H9 (cell line): Measurements from ENCODE around the gene F12. TPM values are rescaled to one million over a fixed set of nuclear protein-coding genes. Genes with fewer than 3 reads are reported as not detected.

ENCODE experiments used
- DNase-seq: peaks from one replicate; pipeline ENCODE4 v3.0.0-alpha.2; 2017
- H2AFZ ChIP-seq: one replicate; pipeline ENCODE4 v1.6.1; 2013; ENCODE audit warnings: mild to moderate bottlenecking, low read length, control low read depth, moderate library complexity
- H2AK5ac ChIP-seq: 2 replicates; pipeline ENCODE4 v1.6.1; 2013; ENCODE audit warnings: low read length, control low read depth, mixed read lengths; ENCODE audit not compliant: insufficient read length
- H2BK120ac ChIP-seq: one replicate; pipeline ENCODE4 v1.6.1; 2013; ENCODE audit warnings: low read depth, mild to moderate bottlenecking, low read length, control low read depth, inconsistent platforms; ENCODE audit not compliant: poor library complexity, severe bottlenecking
- H2BK12ac ChIP-seq: 2 replicates; pipeline ENCODE4 v1.6.1; 2013; ENCODE audit warnings: low read length, control low read depth, mixed read lengths, low read depth; ENCODE audit not compliant: insufficient read length
- H2BK15ac ChIP-seq: 2 replicates; pipeline ENCODE4 v1.6.1; 2013; ENCODE audit warnings: low read depth, low read length, control low read depth
- H2BK20ac ChIP-seq: one replicate; pipeline ENCODE4 v1.6.1; 2013; ENCODE audit warnings: low read depth, mild to moderate bottlenecking, low read length, control low read depth, inconsistent platforms; ENCODE audit not compliant: poor library complexity, severe bottlenecking
- H2BK5ac ChIP-seq: 2 replicates; pipeline ENCODE4 v1.6.1; 2013; ENCODE audit warnings: low read length, control low read depth, mixed read lengths; ENCODE audit not compliant: insufficient read length
- H3K14ac ChIP-seq: 2 replicates; pipeline ENCODE4 v1.6.1; 2013; ENCODE audit warnings: low read length, control low read depth; ENCODE audit not compliant: insufficient read depth
- H3K18ac ChIP-seq: 2 replicates; pipeline ENCODE4 v1.6.1; 2013; ENCODE audit warnings: low read depth, mild to moderate bottlenecking, mixed read lengths, low read length, control low read depth; ENCODE audit not compliant: insufficient read length
- H3K23ac ChIP-seq: 2 replicates; pipeline ENCODE4 v1.6.1; 2013; ENCODE audit warnings: low read length, control low read depth, mixed read lengths, low read depth; ENCODE audit not compliant: insufficient read length
- H3K23me2 ChIP-seq: 2 replicates; pipeline ENCODE4 v1.6.1; 2013; ENCODE audit warnings: low read depth, mild to moderate bottlenecking, mixed read lengths, low read length, control low read depth; ENCODE audit not compliant: insufficient read length, poor library complexity, severe bottlenecking
- H3K27ac ChIP-seq: 2 replicates; pipeline ENCODE4 v1.5.1; 2013; ENCODE audit warnings: low read length, control low read depth, mixed read lengths, low read depth; ENCODE audit not compliant: insufficient read length
- H3K27me3 ChIP-seq: 2 replicates; pipeline ENCODE4 v1.6.1; 2013; ENCODE audit warnings: low read length, control low read depth, inconsistent platforms; ENCODE audit not compliant: insufficient read depth
- H3K4ac ChIP-seq: 2 replicates; pipeline ENCODE4 v1.6.1; 2013; ENCODE audit warnings: low read depth, mild to moderate bottlenecking, control low read depth, inconsistent platforms, low read length, moderate library complexity
- H3K4me1 ChIP-seq: 2 replicates; pipeline ENCODE4 v1.6.1; 2013; ENCODE audit warnings: low read length, control low read depth, inconsistent platforms; ENCODE audit not compliant: insufficient read depth
- H3K4me2 ChIP-seq: 2 replicates; pipeline ENCODE4 v1.6.1; 2013; ENCODE audit warnings: low read length, control low read depth, mixed read lengths; ENCODE audit not compliant: insufficient read length, insufficient read depth
- H3K56ac ChIP-seq: 2 replicates; pipeline ENCODE4 v1.6.1; 2013; ENCODE audit warnings: low read depth, mild to moderate bottlenecking, mixed read lengths, low read length, control low read depth; ENCODE audit not compliant: insufficient read length
- H3K79me1 ChIP-seq: 2 replicates; pipeline ENCODE4 v1.6.1; 2013; ENCODE audit warnings: low read depth, mild to moderate bottlenecking, moderate library complexity, low read length, control low read depth, inconsistent platforms; ENCODE audit not compliant: insufficient read depth, poor library complexity, severe bottlenecking
- H3K79me2 ChIP-seq: 2 replicates; pipeline ENCODE4 v1.6.1; 2013; ENCODE audit warnings: low read length, control low read depth, inconsistent platforms; ENCODE audit not compliant: insufficient read depth
- H3K9ac ChIP-seq: 2 replicates; pipeline ENCODE4 v1.6.1; 2013; ENCODE audit warnings: low read length, control low read depth, mixed read lengths; ENCODE audit not compliant: insufficient read length; ENCODE audit errors: extremely low read depth
- H3K9me3 ChIP-seq: one replicate; pipeline ENCODE4 v1.6.1; 2013; ENCODE audit warnings: low read depth, low read length, inconsistent platforms; ENCODE audit not compliant: control insufficient read depth
- H3T11ph ChIP-seq: one replicate; pipeline ENCODE4 v1.6.1; 2013; ENCODE audit warnings: mild to moderate bottlenecking, low read length, control low read depth, inconsistent platforms
- H4K20me1 ChIP-seq: one replicate; pipeline ENCODE4 v1.6.1; 2013; ENCODE audit not compliant: control insufficient read depth, insufficient read length, insufficient read depth
- H4K5ac ChIP-seq: 2 replicates; pipeline ENCODE4 v1.6.1; 2013; ENCODE audit warnings: low read depth, mild to moderate bottlenecking, mixed read lengths, low read length, control low read depth; ENCODE audit not compliant: insufficient read length
- H4K8ac ChIP-seq: replicated peaks from 2 replicates; pipeline ENCODE4 v1.6.1; 2013; ENCODE audit warnings: low read length, control low read depth, mixed read lengths, low read depth; ENCODE audit not compliant: insufficient read length
- H4K91ac ChIP-seq: 2 replicates; pipeline ENCODE4 v1.6.1; 2013; ENCODE audit warnings: low read depth, mild to moderate bottlenecking, moderate library complexity, mixed read lengths, low read length, control low read depth; ENCODE audit not compliant: insufficient read length
- H3K27ac Mint-ChIP-seq, 3 experiments: 2 replicates in 2 of 3; 3 replicates in 1 of 3; pipeline ENCODE4 v1.8.0; 2020 to 2021; ENCODE audit warnings: mixed read lengths in 3 of 3, mild to moderate bottlenecking in 1 of 3, moderate library complexity in 1 of 3
- H3K27me3 Mint-ChIP-seq: 2 replicates; pipeline ENCODE4 v1.8.0; 2021; ENCODE audit warnings: low read depth, mild to moderate bottlenecking, moderate library complexity, mixed read lengths
- H3K36me3 Mint-ChIP-seq, 3 experiments: 2 replicates in 2 of 3; 3 replicates in 1 of 3; pipeline ENCODE4 v1.8.0; 2020 to 2021; ENCODE audit warnings: low read depth in 3 of 3, mixed read lengths in 3 of 3; ENCODE audit not compliant: insufficient read depth in 1 of 3
- H3K4me1 Mint-ChIP-seq, 2 experiments: 2 replicates each; pipeline ENCODE4 v1.8.0; 2020; ENCODE audit warnings: mixed read lengths in 2 of 2
- H3K4me3 Mint-ChIP-seq, 2 experiments: 2 replicates in 1 of 2; 3 replicates in 1 of 2; pipeline ENCODE4 v1.8.0; 2020 to 2021; ENCODE audit warnings: mild to moderate bottlenecking in 2 of 2, mixed read lengths in 2 of 2, moderate library complexity in 1 of 2
- H3K9me3 Mint-ChIP-seq, 2 experiments: 2 replicates in 1 of 2; 3 replicates in 1 of 2; pipeline ENCODE4 v1.8.0; 2020; ENCODE audit warnings: mild to moderate bottlenecking in 2 of 2, mixed read lengths in 2 of 2, moderate library complexity in 1 of 2
- WGBS: extraction: QIAGEN DNeasy Blood & Tissue Kit; methylation state at CpG from one replicate; pipeline ENCODE4 v1.1.7; 2013; ENCODE audit warnings: missing lambda C conversion rate, low lambda C conversion rate, mixed read lengths; ENCODE audit not compliant: insufficient read length; ENCODE audit errors: extremely low coverage; 5-methylcytosine and 5-hydroxymethylcytosine counted together
- total RNA-seq: library from RNA; stranded (reverse); gene quantifications from 2 replicates; pipeline ENCODE4 v1.2.1, GENCODE V29; 2021
- TF ChIP-seq, protein P1 (sequence below): fragments of 200-600 bp; sonication (generic); conservative IDR thresholded peaks from 3 replicates; pipeline ENCODE4 v1.8.0; 2021; ENCODE audit warnings: antibody characterized with exemption, mild to moderate bottlenecking

The F12 gene
- total RNA-seq, 1 experiment from 2014 or later = 3.5 TPM

DNA sequence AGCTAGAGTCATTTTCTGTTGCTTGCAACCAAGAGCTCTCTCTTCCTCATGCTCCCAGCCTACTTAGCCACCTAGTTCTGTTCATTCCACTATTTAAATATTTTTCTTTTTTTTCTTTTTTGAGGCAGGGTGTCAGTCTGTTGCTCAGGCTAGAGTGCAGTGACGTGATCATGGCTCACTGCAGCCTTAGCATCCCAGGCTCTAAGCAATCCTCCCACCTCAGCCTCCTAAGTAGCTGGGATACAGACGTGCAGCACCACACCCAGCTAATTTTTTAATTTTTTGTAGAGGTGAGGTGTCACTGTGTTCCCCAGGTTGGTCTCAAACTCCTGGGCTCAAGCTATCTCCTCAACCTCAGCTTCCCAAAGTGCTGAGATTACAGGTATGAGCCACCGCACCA lies 5.1 kb upstream of the F12 start:
- Histone ChIP-seq H3K27ac (no peak overlapping the region), H3K23ac (no peak overlapping the region), H3K79me2 (no peaks in the 10 kb centered on the region), H3K4me1 (no peaks in the 10 kb centered on the region), H3K4me2 (no peak overlapping the region), H2AFZ (no peak overlapping the region), H2BK20ac (no peak overlapping the region), H3T11ph (no peak overlapping the region), H4K8ac (no peak overlapping the region), H2BK120ac (no peak overlapping the region), H3K18ac (no peak overlapping the region), H2BK15ac (no peak overlapping the region), H4K20me1 (no peaks in the 10 kb centered on the region), H3K23me2 (no peaks in the 10 kb centered on the region), H4K91ac (no peak overlapping the region), H3K14ac (no peak overlapping the region), H3K79me1 (no peaks in the 10 kb centered on the region), H4K5ac (no peak overlapping the region), H3K4ac (no peak overlapping the region), H3K27me3 (no peaks in the 10 kb centered on the region), H2BK5ac (no peak overlapping the region), H3K9me3 (no peaks in the 10 kb centered on the region), H2BK12ac (no peak overlapping the region), H2AK5ac (no peak overlapping the region), H3K9ac (no peak overlapping the region), H3K56ac (no peak overlapping the region)
- DNase-seq = no peak
- Mint-ChIP-seq H3K36me3 (no peaks in the 10 kb centered on the region), H3K27me3 (peaks cover 55% of the 10 kb centered on the region), H3K9me3 (no peaks in the 10 kb centered on the region; a peak in 1 of 5 replicates), H3K27ac (no peak overlapping the region), H3K4me1 (peaks cover 0 to 2% of the 10 kb centered on the region in 2 experiments; a peak in 1 of 4 replicates), H3K4me3 (no peak overlapping the region)
- TF ChIP-seq, protein P1, sequence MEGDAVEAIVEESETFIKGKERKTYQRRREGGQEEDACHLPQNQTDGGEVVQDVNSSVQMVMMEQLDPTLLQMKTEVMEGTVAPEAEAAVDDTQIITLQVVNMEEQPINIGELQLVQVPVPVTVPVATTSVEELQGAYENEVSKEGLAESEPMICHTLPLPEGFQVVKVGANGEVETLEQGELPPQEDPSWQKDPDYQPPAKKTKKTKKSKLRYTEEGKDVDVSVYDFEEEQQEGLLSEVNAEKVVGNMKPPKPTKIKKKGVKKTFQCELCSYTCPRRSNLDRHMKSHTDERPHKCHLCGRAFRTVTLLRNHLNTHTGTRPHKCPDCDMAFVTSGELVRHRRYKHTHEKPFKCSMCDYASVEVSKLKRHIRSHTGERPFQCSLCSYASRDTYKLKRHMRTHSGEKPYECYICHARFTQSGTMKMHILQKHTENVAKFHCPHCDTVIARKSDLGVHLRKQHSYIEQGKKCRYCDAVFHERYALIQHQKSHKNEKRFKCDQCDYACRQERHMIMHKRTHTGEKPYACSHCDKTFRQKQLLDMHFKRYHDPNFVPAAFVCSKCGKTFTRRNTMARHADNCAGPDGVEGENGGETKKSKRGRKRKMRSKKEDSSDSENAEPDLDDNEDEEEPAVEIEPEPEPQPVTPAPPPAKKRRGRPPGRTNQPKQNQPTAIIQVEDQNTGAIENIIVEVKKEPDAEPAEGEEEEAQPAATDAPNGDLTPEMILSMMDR = no peak
- no CpG with 5 or more reads among the region's 3 CpGs for WGBS
